ENCODE results near the gene DNAH11.

The DNAH11 gene

GRCh38 chr7:21572331-21573313, 29.8 kb downstream of the DNAH11 start:
- no peak for TF ChIP-seq CTCF (IDR thresholded peaks at IDR 0.05; ENCODE audit: low read depth, low read length)
- Histone ChIP-seq H3K36me3 (no peaks in the 10 kb centered on the region), H3K4me1 (no peaks in the 10 kb centered on the region), H3K4me3 (ENCODE audit: low read depth, low read length) (no peak overlapping the region), H3K27me3 (peaks cover 25% of the 10 kb centered on the region), H3K9me3 (no peaks in the 10 kb centered on the region)
- no peak for DNase-seq

GRCh38 chr7:21579341-21580072, 36.7 kb downstream of the DNAH11 start:
- Histone ChIP-seq H3K4me3 (ENCODE audit: low read depth, low read length) (no peak overlapping the region), H3K36me3 (no peaks in the 10 kb centered on the region), H3K9me3 (peaks cover 2% of the 10 kb centered on the region; the same call in 1 of the 2 replicates), H3K4me1 (no peaks in the 10 kb centered on the region), H3K27me3 (no peaks in the 10 kb centered on the region)
- DNase-seq: no peak
- TF ChIP-seq CTCF (IDR thresholded peaks at IDR 0.05; ENCODE audit: low read depth, low read length): no peak

GRCh38 chr7:21580073-21580521, 37.3 kb downstream of the DNAH11 start:
- TF ChIP-seq CTCF (IDR thresholded peaks at IDR 0.05; ENCODE audit: low read depth, low read length): no peak
- H3K27me3 ChIP-seq: no peaks in the 10 kb centered on the region
- no peak for DNase-seq
- H3K36me3 ChIP-seq: no peaks in the 10 kb centered on the region
- H3K4me3 ChIP-seq (ENCODE audit: low read depth, low read length): no peak overlapping the region
- H3K4me1 ChIP-seq: no peaks in the 10 kb centered on the region
- H3K9me3 ChIP-seq: peaks cover 2% of the 10 kb centered on the region; the same call in 1 of the 2 replicates

GRCh38 chr7:21585070-21585724, 42.4 kb downstream of the DNAH11 start:
- peaks cover 5% of the 10 kb centered on the region; the same call in 1 of the 2 replicates for H3K27me3 ChIP-seq
- TF ChIP-seq CTCF (IDR thresholded peaks at IDR 0.05; ENCODE audit: low read depth, low read length): no peak
- no peaks in the 10 kb centered on the region for H3K36me3 ChIP-seq
- no peaks in the 10 kb centered on the region for H3K4me1 ChIP-seq
- no peak overlapping the region for H3K4me3 ChIP-seq (ENCODE audit: low read depth, low read length)
- no peak for DNase-seq
- peaks cover 2% of the 10 kb centered on the region for H3K9me3 ChIP-seq

GRCh38 chr7:21587139-21587784, 44.4 kb downstream of the DNAH11 start:
- H3K9me3 ChIP-seq: peaks cover 2% of the 10 kb centered on the region
- no peak overlapping the region for H3K4me3 ChIP-seq (ENCODE audit: low read depth, low read length)
- H3K36me3 ChIP-seq: no peaks in the 10 kb centered on the region
- H3K4me1 ChIP-seq: no peaks in the 10 kb centered on the region
- peaks cover 5% of the 10 kb centered on the region; the same call in 1 of the 2 replicates for H3K27me3 ChIP-seq
- TF ChIP-seq CTCF (IDR thresholded peaks at IDR 0.05; ENCODE audit: low read depth, low read length): no peak
- no peak for DNase-seq

Data from BE2C (cell line).